ACC112 (cell line): ENCODE measurements around the gene KRT16.
"Not testable (repeated sequence)": the region's sequence is repeated elsewhere in the genome, so short reads cannot be mapped to it uniquely, and the experiment has no call there.

Experiments used
- H2AFZ ChIP-seq: fragments of 200-600 bp; sonication (generic); one replicate; pipeline ENCODE4 v1.6.0; 2017; ENCODE audit warnings: antibody characterized with exemption, low read length; ENCODE audit not compliant: unreplicated experiment
- H3K27ac ChIP-seq: fragments of 200-600 bp; sonication (generic); 2 replicates; pipeline ENCODE4 v1.5.1; 2014; ENCODE audit warnings: low read depth, mild to moderate bottlenecking, antibody characterized with exemption, low read length, moderate library complexity
- H3K27me3 ChIP-seq: fragments of 200-600 bp; sonication (generic); 2 replicates; pipeline ENCODE4 v1.6.1; 2014; ENCODE audit warnings: mild to moderate bottlenecking, antibody characterized with exemption, low read length, moderate library complexity, mixed read lengths; ENCODE audit not compliant: insufficient read depth
- H3K36me3 ChIP-seq: fragments of 200-600 bp; sonication (generic); 2 replicates; pipeline ENCODE4 v1.6.1; 2016; ENCODE audit warnings: mild to moderate bottlenecking, antibody characterized with exemption, low read length, moderate library complexity, mixed read lengths; ENCODE audit not compliant: insufficient read depth
- H3K4me1 ChIP-seq: fragments of 200-600 bp; sonication (generic); one replicate; pipeline ENCODE4 v1.6.1; 2016; ENCODE audit warnings: low read length, mixed read lengths; ENCODE audit not compliant: insufficient read depth, unreplicated experiment, control insufficient read depth
- H3K4me3 ChIP-seq: fragments of 200-600 bp; sonication (generic); 2 replicates; pipeline ENCODE4 v1.5.1; 2014; ENCODE audit warnings: mild to moderate bottlenecking, low read depth, low read length
- H3K79me2 ChIP-seq: fragments of 200-600 bp; sonication (generic); one replicate; pipeline ENCODE4 v1.6.0; 2016; ENCODE audit warnings: low read length; ENCODE audit not compliant: control insufficient read depth, unreplicated experiment, insufficient read depth

Gene KRT16

DNA sequence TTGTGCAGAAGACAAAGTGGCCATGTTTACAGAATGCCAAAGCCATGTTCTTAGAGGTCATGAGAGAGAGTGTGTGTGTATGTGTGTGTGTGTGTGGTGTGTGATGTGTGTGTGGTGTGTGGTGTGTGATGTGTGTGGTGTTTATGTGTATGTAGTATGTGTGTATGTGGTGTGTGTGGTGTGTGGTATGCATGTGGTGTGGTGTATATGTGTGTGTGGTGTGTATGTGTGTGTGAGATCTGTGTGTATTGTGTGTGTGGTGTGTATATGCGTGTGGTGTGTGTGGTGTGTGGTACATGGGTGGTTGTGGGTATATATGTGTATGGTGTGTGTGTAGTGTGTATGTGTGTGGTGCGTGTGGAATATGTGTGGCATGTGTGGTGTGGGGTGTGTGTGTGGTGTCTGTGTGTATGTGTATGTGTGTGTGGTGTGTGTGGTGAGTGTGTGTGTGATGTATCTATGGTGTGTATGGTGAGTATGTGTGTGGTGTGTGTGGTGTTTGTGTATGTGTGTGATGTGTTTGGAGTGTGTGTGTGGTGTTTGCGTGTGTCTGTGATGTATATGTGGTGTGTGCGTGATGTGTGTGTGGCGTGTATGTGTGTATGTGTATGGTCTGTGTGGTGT lies 20.0 kb upstream of the KRT16 start:
- Histone ChIP-seq H3K4me1 (no peaks in the 10 kb centered on the region), H3K4me3 (no peak overlapping the region), H3K36me3 (no peaks in the 10 kb centered on the region), H3K27me3 (no peaks in the 10 kb centered on the region), H3K79me2 (no peaks in the 10 kb centered on the region), H3K27ac (no peak overlapping the region), H2AFZ (no peak overlapping the region)

DNA sequence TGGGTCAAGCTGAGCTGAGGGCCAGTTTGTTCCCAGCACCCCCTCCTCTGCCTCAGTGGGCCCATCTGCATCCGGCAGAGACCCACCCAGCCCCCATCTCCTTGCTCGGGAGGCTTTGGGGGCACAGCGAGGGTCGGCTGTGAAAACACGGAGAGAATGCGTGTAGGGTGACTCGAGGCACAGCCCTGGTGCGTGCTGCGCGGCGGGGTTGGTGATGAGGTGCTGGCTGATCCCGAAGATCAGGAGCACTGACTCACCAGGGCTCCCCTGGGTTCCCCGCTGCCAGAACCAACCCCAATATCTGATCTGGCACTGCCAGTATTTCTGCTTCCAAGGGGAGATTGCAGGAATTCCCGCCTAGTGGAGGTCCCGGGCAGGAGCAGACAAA lies 19.3 kb upstream of the KRT16 start:
- Histone ChIP-seq H3K27me3 (no peaks in the 10 kb centered on the region), H3K79me2 (no peaks in the 10 kb centered on the region), H3K36me3 (no peaks in the 10 kb centered on the region), H3K4me1 (no peaks in the 10 kb centered on the region), H3K4me3 (no peak overlapping the region), H2AFZ (no peak overlapping the region), H3K27ac (no peak overlapping the region)

- Histone ChIP-seq H3K27ac (no peak overlapping the region), H3K36me3 (no peaks in the 10 kb centered on the region), H3K4me3 (no peak overlapping the region), H2AFZ (no peak overlapping the region), H3K27me3 (no peaks in the 10 kb centered on the region), H3K4me1 (no peaks in the 10 kb centered on the region), H3K79me2 (no peaks in the 10 kb centered on the region)
These were observed 18.7 kb upstream of the KRT16 start for GRCh38 chr17:41631025-41631897.

DNA sequence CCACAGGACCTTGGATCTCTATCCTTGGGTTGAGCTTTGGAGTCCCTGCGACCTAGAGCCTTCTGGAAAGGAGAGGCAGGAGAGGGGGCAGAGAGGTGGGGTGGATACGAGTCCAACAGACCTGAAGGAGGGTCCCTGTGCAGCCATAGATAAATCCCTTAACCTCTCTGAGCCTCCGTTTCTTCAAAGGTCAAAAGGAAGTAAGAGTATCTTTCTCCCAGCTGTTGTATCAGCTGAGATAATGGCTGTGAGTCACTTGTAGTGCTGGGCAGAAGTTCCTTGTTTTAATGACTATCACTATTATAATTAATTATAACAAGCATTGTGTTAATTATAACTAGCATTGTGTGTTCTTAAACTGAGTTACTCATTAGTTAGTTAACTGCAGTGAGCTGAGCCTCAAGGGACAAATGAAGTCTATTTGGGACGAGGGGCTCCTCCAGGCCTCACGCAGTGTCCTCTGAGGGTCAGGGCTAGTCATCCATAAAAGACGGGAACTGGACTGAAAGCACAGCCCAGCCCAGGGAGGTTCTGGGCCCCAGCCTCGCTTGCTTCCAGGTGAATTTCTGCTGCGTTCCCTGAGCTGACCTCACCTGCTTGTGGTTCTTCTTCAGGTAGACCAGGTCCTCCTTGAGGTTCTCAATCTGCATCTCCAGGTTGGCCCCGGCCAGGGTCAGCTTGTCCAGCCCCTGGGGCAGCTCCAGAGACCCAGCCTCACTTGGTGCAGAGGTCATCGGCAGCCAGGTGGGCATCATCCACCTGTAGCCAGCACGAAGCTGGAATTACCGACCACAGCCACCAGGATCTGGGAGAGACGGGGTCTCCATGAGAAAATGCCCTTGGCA lies 17.5 kb upstream of the KRT16 start:
- H3K4me1 ChIP-seq: no peaks in the 10 kb centered on the region
- H2AFZ ChIP-seq: no peak overlapping the region
- no peaks in the 10 kb centered on the region for H3K27me3 ChIP-seq
- H3K4me3 ChIP-seq: no peak overlapping the region
- H3K36me3 ChIP-seq: no peaks in the 10 kb centered on the region
- no peaks in the 10 kb centered on the region for H3K79me2 ChIP-seq
- H3K27ac ChIP-seq: no peak overlapping the region

DNA sequence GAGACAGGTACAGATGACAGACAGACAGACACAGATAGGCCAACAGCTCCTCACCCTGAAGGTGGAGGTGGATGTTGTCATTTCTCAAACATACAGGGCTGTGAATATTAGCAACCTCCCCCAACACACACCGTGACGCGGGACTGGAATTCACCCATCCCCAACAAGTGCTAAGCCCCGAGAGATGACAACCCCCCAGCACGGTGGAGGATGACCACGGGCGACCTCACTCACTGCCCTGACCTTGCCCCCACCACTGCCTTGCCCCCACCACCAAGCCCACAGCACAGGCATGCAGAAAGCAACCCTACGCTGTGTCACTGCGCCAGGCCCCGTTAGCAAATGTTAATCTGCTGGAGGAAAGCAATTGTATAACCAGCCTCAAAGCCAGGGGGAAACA lies 16.7 kb upstream of the KRT16 start:
- H2AFZ ChIP-seq: no peak overlapping the region
- no peaks in the 10 kb centered on the region for H3K27me3 ChIP-seq
- H3K4me3 ChIP-seq: no peak overlapping the region
- no peaks in the 10 kb centered on the region for H3K79me2 ChIP-seq
- H3K4me1 ChIP-seq: no peaks in the 10 kb centered on the region
- no peak overlapping the region for H3K27ac ChIP-seq
- no peaks in the 10 kb centered on the region for H3K36me3 ChIP-seq

DNA sequence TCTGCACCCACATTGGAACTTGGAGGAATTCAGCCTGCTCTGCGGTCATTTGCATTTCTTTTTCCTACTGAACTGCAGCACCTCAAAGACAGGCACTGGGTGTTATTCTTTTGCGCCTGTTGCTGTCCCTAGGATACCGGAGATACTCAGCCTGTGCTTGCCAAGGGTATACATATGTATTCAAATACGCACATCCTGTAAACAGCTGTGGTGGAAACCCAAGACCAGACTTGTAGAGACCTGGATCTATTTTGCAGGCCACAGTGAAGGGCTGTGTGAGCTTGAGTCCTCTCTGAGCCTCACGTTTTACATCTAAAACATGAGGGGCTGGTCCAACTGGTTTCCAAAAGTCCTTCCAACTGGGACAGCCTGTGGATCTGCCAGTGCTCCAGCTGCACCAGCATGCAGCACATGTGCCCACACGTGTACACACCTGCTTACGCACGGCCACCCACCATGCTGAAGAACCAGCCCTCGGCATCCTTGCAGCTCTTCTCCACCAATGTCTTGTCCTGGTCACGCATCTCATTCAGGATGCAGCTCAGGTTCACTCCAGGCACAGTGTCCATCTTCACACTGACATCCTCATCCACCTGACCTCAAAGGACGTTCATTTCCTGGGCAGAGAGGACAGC lies 16.2 kb upstream of the KRT16 start:
- H3K27ac ChIP-seq, H3K4me1 ChIP-seq, H3K27me3 ChIP-seq, H3K79me2 ChIP-seq, H3K4me3 ChIP-seq, H2AFZ ChIP-seq, H3K36me3 ChIP-seq: not testable (repeated sequence)

DNA sequence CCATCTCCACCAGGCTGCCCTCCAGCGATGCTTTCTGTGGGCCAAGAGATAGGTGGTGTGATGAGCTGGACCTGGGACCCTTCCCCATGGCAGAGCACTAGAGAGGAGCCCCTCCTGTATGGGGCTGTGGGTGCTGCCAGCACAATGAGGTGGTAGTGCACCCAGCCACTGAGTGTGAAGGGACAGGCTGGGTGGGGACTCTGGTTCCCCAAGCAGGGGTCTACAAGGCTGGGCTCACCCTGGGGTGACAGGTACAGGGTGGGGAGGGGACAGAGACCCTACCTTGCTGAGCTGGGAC lies 15.5 kb upstream of the KRT16 start:
- H3K27me3 ChIP-seq: not testable (repeated sequence)

GRCh38 chr17:41627316-41628072 lies 14.9 kb upstream of the KRT16 start:
- Histone ChIP-seq H3K4me1 (no peaks in the 10 kb centered on the region), H3K27ac (no peak overlapping the region), H3K79me2 (no peaks in the 10 kb centered on the region), H3K4me3 (no peak overlapping the region), H2AFZ (no peak overlapping the region), H3K36me3 (no peaks in the 10 kb centered on the region), H3K27me3 (no peaks in the 10 kb centered on the region)

More for the DNA sequence above, 15.5 kb upstream of the KRT16 start:
- H2AFZ ChIP-seq, H3K4me3 ChIP-seq, H3K79me2 ChIP-seq, H3K4me1 ChIP-seq, H3K27ac ChIP-seq, H3K36me3 ChIP-seq: not testable (repeated sequence)

- not testable (repeated sequence) for H2AFZ ChIP-seq, H3K36me3 ChIP-seq, H3K27ac ChIP-seq, H3K4me1 ChIP-seq, H3K79me2 ChIP-seq, H3K4me3 ChIP-seq, H3K27me3 ChIP-seq
These were observed 14.3 kb upstream of the KRT16 start for GRCh38 chr17:41626914-41627295.
